Mesenchymal stem cell (in vitro differentiated cells and primary cell): ENCODE results near the gene CA10.

Experiments
- DNase-seq: peaks from one replicate; pipeline ENCODE4 v3.0.0-alpha.2; 2013
- H2AFZ ChIP-seq: one replicate; pipeline ENCODE4 v1.6.1; 2013; ENCODE audit warnings: low read depth, mild to moderate bottlenecking, control low read depth, inconsistent platforms, low read length, moderate library complexity
- H2AK5ac ChIP-seq: 2 replicates; pipeline ENCODE4 v1.6.1; 2013; ENCODE audit warnings: low read length, moderate library complexity, mild to moderate bottlenecking, inconsistent platforms; ENCODE audit not compliant: severe bottlenecking
- H2BK120ac ChIP-seq: one replicate; pipeline ENCODE4 v1.6.1; 2013; ENCODE audit warnings: low read depth, mild to moderate bottlenecking, inconsistent platforms, low read length, moderate library complexity
- H2BK12ac ChIP-seq, 2 experiments: one replicate each; pipeline ENCODE4 v1.6.1; 2013; ENCODE audit warnings: inconsistent platforms in 2 of 2, low read length in 2 of 2, mild to moderate bottlenecking in 2 of 2, moderate library complexity in 2 of 2, control low read depth in 1 of 2
- H2BK15ac ChIP-seq: one replicate; pipeline ENCODE4 v1.6.1; 2013; ENCODE audit warnings: mild to moderate bottlenecking, low read depth, inconsistent platforms; ENCODE audit not compliant: poor library complexity, severe bottlenecking
- H2BK5ac ChIP-seq: 2 replicates; pipeline ENCODE4 v1.6.1; 2013; ENCODE audit warnings: low read depth, mild to moderate bottlenecking, low read length, control low read depth, inconsistent platforms; ENCODE audit not compliant: poor library complexity, severe bottlenecking
- H3K14ac ChIP-seq, 2 experiments: one replicate each; pipeline ENCODE4 v1.6.1; 2013; ENCODE audit warnings: inconsistent platforms in 2 of 2, low read length in 2 of 2, control low read depth in 1 of 2, mild to moderate bottlenecking in 1 of 2, moderate library complexity in 1 of 2
- H3K18ac ChIP-seq, 2 experiments: one replicate each; pipeline ENCODE4 v1.6.1; 2013; ENCODE audit warnings: inconsistent platforms in 2 of 2, low read length in 2 of 2, control low read depth in 1 of 2, low read depth in 1 of 2, mild to moderate bottlenecking in 1 of 2
- H3K23ac ChIP-seq, 2 experiments: one replicate each; pipeline ENCODE4 v1.6.1; 2013; ENCODE audit warnings: inconsistent platforms in 2 of 2, low read length in 2 of 2, mild to moderate bottlenecking in 2 of 2, moderate library complexity in 2 of 2, control low read depth in 1 of 2
- H3K27ac ChIP-seq: 2 replicates; pipeline ENCODE4 v1.5.1; 2013; ENCODE audit warnings: mild to moderate bottlenecking, moderate library complexity, low read length, control low read depth, inconsistent platforms; ENCODE audit not compliant: poor library complexity, severe bottlenecking
- H3K27me3 ChIP-seq, 2 experiments: 2 replicates each; pipeline versions ENCODE4 v1.6.1 to v1.7.0; 2013; ENCODE audit warnings: low read length in 2 of 2, mild to moderate bottlenecking in 2 of 2, moderate library complexity in 2 of 2, control low read depth in 1 of 2, inconsistent platforms in 1 of 2; ENCODE audit not compliant: control insufficient read depth in 1 of 2, insufficient read depth in 1 of 2
- H3K36me3 ChIP-seq, 2 experiments: 2 replicates each; pipeline versions ENCODE4 v1.6.1 to v1.7.0; 2013; ENCODE audit warnings: low read length in 2 of 2, control low read depth in 1 of 2, inconsistent platforms in 1 of 2, low read depth in 1 of 2, mild to moderate bottlenecking in 1 of 2; ENCODE audit not compliant: insufficient read depth in 2 of 2, control insufficient read depth in 1 of 2
- H3K4ac ChIP-seq, 2 experiments: one replicate each; pipeline ENCODE4 v1.6.1; 2013; ENCODE audit warnings: inconsistent platforms in 2 of 2, low read length in 2 of 2, mild to moderate bottlenecking in 2 of 2, moderate library complexity in 2 of 2, control low read depth in 1 of 2, low read depth in 1 of 2
- H3K4me1 ChIP-seq: 2 replicates; pipeline ENCODE4 v1.6.1; 2013; ENCODE audit warnings: low read depth, low read length, control low read depth; ENCODE audit not compliant: control insufficient read depth, insufficient read depth
- H3K4me2 ChIP-seq: 2 replicates; pipeline ENCODE4 v1.6.1; 2013; ENCODE audit warnings: low read length, mild to moderate bottlenecking, inconsistent platforms; ENCODE audit not compliant: poor library complexity, severe bottlenecking
- H3K4me3 ChIP-seq, 2 experiments: 2 replicates each; pipeline versions ENCODE4 v1.5.1 to v1.7.0; 2013; ENCODE audit warnings: low read length in 2 of 2, mild to moderate bottlenecking in 2 of 2, control low read depth in 1 of 2, low read depth in 1 of 2; ENCODE audit not compliant: insufficient read depth in 1 of 2
- H3K79me1 ChIP-seq: replicated peaks from 2 replicates; pipeline ENCODE4 v1.6.1; 2013; ENCODE audit warnings: mild to moderate bottlenecking, control low read depth, low read length, inconsistent platforms; ENCODE audit not compliant: poor library complexity, severe bottlenecking
- H3K9ac ChIP-seq: 2 replicates; pipeline ENCODE4 v1.7.0; 2013; ENCODE audit warnings: mild to moderate bottlenecking, low read length, moderate library complexity
- H3K9me3 ChIP-seq: 2 replicates; pipeline ENCODE4 v1.7.0; 2013; ENCODE audit warnings: mild to moderate bottlenecking, low read length; ENCODE audit not compliant: control insufficient read depth
- H4K8ac ChIP-seq: one replicate; pipeline ENCODE4 v1.6.1; 2013; ENCODE audit warnings: inconsistent platforms, mild to moderate bottlenecking, low read length, moderate library complexity
- H4K91ac ChIP-seq: one replicate; pipeline ENCODE4 v1.6.1; 2013; ENCODE audit warnings: mild to moderate bottlenecking, low read length, inconsistent platforms
- WGBS: methylation state at CpG from one replicate; pipeline ENCODE4 v1.1.7; 2013; ENCODE audit warnings: mixed read lengths; 5-methylcytosine and 5-hydroxymethylcytosine counted together

CA10 gene

DNA sequence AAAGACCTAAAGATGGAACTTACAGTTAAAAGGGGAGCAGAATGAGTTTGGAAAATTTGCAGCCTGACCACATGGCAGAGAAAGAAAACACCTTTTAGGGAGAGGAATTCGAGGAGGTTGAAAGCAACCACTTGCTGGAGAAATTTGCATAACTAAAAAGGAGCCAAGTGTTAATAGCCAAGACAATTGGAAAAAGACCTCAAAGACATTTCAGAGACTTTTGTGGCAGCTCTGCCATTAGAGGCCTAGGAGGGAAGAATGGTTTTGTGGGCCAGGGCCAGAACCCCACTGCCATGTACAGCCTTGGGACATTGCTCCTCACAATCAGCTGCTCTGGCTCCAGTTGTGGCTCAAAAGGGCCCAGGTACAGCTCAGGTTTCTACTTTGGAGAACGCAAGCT, 559.7 kb downstream of the CA10 start:
- Histone ChIP-seq H2BK5ac (no peak overlapping the region), H2BK15ac (no peak overlapping the region), H3K4me1 (no peaks in the 10 kb centered on the region), H3K27me3 (no peaks in the 10 kb centered on the region), H3K9me3 (no peaks in the 10 kb centered on the region), H2BK12ac (no peak overlapping the region), H3K4ac (no peak overlapping the region), H3K14ac (no peak overlapping the region), H2AFZ (no peak overlapping the region), H4K8ac (no peak overlapping the region), H3K79me1 (no peaks in the 10 kb centered on the region), H3K4me2 (no peak overlapping the region), H2AK5ac (no peak overlapping the region), H3K18ac (no peak overlapping the region), H4K91ac (no peak overlapping the region), H3K23ac (no peak overlapping the region), H3K27ac (no peak overlapping the region), H3K36me3 (no peaks in the 10 kb centered on the region), H2BK120ac (no peak overlapping the region), H3K4me3 (no peak overlapping the region), H3K9ac (no peak overlapping the region)
- WGBS, result 34% methylated on average over 2 of the region's 2 CpGs
- no peak for DNase-seq

DNA sequence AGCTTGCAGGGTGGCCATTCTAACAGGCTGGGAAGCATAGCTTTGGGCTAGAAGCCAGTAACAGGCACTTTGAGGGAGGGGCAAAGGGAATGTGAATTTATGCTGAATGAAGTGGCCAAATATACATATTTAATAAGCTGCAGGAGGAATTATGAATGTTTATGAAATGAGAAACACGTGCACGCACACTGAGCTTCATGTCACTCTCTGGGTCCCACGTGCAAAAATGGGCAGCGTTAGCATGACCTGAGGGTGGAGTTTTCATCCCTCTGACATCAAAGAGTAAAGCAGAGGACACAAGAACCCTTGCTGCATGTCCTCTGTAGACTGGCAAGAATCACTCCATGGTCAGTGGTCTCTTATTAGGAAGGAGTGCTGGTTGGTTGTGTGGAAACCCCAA, 561.2 kb downstream of the CA10 start:
- no peak overlapping the region for H2AFZ ChIP-seq
- H3K27me3 ChIP-seq, result no peaks in the 10 kb centered on the region
- no peak overlapping the region for H2BK15ac ChIP-seq
- H3K18ac ChIP-seq, result no peak overlapping the region
- H2BK5ac ChIP-seq, result no peak overlapping the region
- no peak overlapping the region for H3K14ac ChIP-seq
- H3K4ac ChIP-seq, result no peak overlapping the region
- H3K9me3 ChIP-seq, result no peaks in the 10 kb centered on the region
- H3K36me3 ChIP-seq, result no peaks in the 10 kb centered on the region
- no peak overlapping the region for H3K9ac ChIP-seq
- H3K23ac ChIP-seq, result no peak overlapping the region
- no peak overlapping the region for H2AK5ac ChIP-seq
- H3K4me1 ChIP-seq, result no peaks in the 10 kb centered on the region
- H4K91ac ChIP-seq, result no peak overlapping the region
- 86% methylated on average over 4 of the region's 4 CpGs for WGBS
- H3K27ac ChIP-seq, result no peak overlapping the region
- no peak overlapping the region for H3K4me2 ChIP-seq
- H4K8ac ChIP-seq, result no peak overlapping the region
- no peak overlapping the region for H2BK12ac ChIP-seq
- no peak overlapping the region for H2BK120ac ChIP-seq
- no peak overlapping the region for H3K4me3 ChIP-seq
- H3K79me1 ChIP-seq, result no peaks in the 10 kb centered on the region
- DNase-seq, result no peak

DNA sequence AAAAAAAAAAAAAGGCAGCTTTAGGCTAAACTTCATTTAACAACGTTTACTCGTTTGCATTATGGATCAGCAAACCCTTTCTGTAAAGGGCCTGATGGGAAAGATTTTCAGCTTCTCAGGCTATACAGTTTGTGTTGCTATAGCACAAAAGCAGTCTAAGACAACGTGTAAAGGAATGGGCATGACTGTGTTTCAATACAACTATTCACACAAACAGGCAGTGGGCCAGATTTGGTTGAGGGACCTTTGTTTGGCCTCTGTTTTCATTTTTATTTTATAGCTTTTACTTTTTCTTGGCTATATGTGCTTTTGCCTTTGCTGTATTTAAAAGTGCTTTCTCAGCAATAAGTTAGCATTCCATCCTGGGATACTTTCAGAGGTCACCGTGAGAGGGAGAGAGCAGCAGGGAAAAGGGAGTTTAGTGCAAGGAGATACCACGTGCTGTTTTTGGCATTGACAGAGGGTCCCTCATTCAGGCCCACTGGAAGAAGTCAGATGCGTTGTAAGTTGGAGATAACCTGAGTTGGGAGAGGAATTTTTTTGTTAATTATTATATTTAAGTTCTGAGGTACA, 562.6 kb downstream of the CA10 start:
- no peaks in the 10 kb centered on the region for H3K79me1 ChIP-seq
- no peak overlapping the region for H3K18ac ChIP-seq
- H3K9me3 ChIP-seq, result no peaks in the 10 kb centered on the region
- H3K4me2 ChIP-seq, result no peak overlapping the region
- H4K8ac ChIP-seq, result no peak overlapping the region
- H2BK120ac ChIP-seq, result no peak overlapping the region
- no peak overlapping the region for H2BK15ac ChIP-seq
- H3K4me1 ChIP-seq, result no peaks in the 10 kb centered on the region
- H3K9ac ChIP-seq, result no peak overlapping the region
- H3K36me3 ChIP-seq, result no peaks in the 10 kb centered on the region
- no peak for DNase-seq
- 73% methylated on average over 6 of the region's 6 CpGs for WGBS
- H3K4ac ChIP-seq, result no peak overlapping the region
- H3K27ac ChIP-seq, result no peak overlapping the region
- H4K91ac ChIP-seq, result no peak overlapping the region
- H3K23ac ChIP-seq, result no peak overlapping the region
- no peak overlapping the region for H3K14ac ChIP-seq
- no peak overlapping the region for H2BK12ac ChIP-seq
- H2AK5ac ChIP-seq, result no peak overlapping the region
- no peak overlapping the region for H2BK5ac ChIP-seq
- H2AFZ ChIP-seq, result no peak overlapping the region
- H3K4me3 ChIP-seq, result no peak overlapping the region
- no peaks in the 10 kb centered on the region for H3K27me3 ChIP-seq

DNA sequence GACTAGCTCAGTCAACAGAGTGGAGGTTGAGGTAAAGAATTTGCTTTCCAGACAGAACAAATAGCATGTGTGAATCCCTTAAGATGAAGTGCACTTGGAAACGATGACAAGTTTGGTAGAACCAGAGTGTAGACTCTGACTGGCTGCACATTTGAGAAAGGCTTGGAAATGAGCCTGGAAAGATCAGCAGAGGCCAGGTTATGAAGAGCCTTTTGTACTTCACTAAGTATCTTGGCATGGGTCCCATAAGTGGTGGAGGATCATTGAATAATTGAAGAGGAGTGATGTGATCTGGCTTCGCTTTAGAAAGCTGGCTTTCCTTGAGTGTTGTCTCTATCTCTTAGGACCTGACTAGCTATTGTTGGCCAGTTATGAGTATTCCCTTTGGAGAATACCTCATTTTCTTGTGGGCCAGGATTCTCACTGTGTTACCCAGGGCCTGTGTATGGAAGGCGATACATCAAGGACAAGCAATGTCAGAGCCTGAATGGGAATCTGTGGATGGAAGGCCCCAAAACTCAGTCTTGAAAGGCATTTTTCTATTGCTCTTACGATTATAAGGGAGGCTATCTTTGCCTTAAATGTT, 568.4 kb downstream of the CA10 start:
- Histone ChIP-seq H2AK5ac (no peak overlapping the region), H3K27ac (no peak overlapping the region), H4K8ac (no peak overlapping the region), H3K4me2 (no peak overlapping the region), H2BK15ac (no peak overlapping the region), H2BK12ac (no peak overlapping the region), H3K4me3 (no peak overlapping the region), H3K4ac (no peak overlapping the region), H3K36me3 (no peaks in the 10 kb centered on the region), H2BK5ac (no peak overlapping the region), H3K23ac (no peak overlapping the region), H3K9ac (no peak overlapping the region), H3K4me1 (no peaks in the 10 kb centered on the region), H2AFZ (no peak overlapping the region), H3K79me1 (no peaks in the 10 kb centered on the region), H3K18ac (no peak overlapping the region), H2BK120ac (no peak overlapping the region), H3K9me3 (no peaks in the 10 kb centered on the region), H4K91ac (no peak overlapping the region), H3K27me3 (no peaks in the 10 kb centered on the region), H3K14ac (no peak overlapping the region)
- WGBS, result 75% methylated on average over 4 of the region's 4 CpGs
- DNase-seq, result no peak
